ENCODE measurements around the gene BCS1L. TPM values are rescaled to one million over a fixed set of nuclear protein-coding genes. Genes with fewer than 3 reads are reported as not detected.

The BCS1L gene
- total and polyA plus RNA-seq, 8 donors = 2.3 to 77.3 (median 19.5) TPM

- Histone ChIP-seq H3K27me3 (no peaks in the 10 kb centered on the region), H3K4me3 (no peak overlapping the region), H3K36me3 (peaks cover 83 to 99% (median 98%) of the 10 kb centered on the region in 4 donors), H3K9me3 (no peaks in the 10 kb centered on the region), H3K4me1 (no peaks in the 10 kb centered on the region), H3K27ac (no peak overlapping the region)
- intact Hi-C loops (cut with DNase I; ENCODE audit: low total_unique reads) = no loop called here
- TF ChIP-seq POLR2AphosphoS5 (IDR thresholded peaks at IDR 0.05) = no peak
- TF ChIP-seq CTCF (IDR thresholded peaks at IDR 0.05) = no peak
- TF ChIP-seq EP300 (IDR thresholded peaks at IDR 0.05) = no peak
- TF ChIP-seq POLR2A (IDR thresholded peaks at IDR 0.05) = no peak
- WGBS, 5 donors = 89 to 95% (median 92%) methylated on average over 15 to 17 of the region's 17 CpGs
- DNase-seq = no peak
Observed at GRCh38 chr2:218642786-218643185, 16.7 kb upstream of the BCS1L start.

GRCh38 chr2:218643751-218644310 lies 15.7 kb upstream of the BCS1L start:
- H3K4me3 ChIP-seq = no peak overlapping the region
- DNase-seq = no peak
- peaks cover 83 to 99% (median 98%) of the 10 kb centered on the region in 4 donors for H3K36me3 ChIP-seq
- H3K27me3 ChIP-seq = no peaks in the 10 kb centered on the region
- intact Hi-C loops (cut with DNase I; ENCODE audit: low total_unique reads) = no loop called here
- no peaks in the 10 kb centered on the region for H3K4me1 ChIP-seq
- no peaks in the 10 kb centered on the region for H3K9me3 ChIP-seq
- TF ChIP-seq POLR2A (IDR thresholded peaks at IDR 0.05) = no peak
- TF ChIP-seq CTCF (IDR thresholded peaks at IDR 0.05) = no peak
- no peak for TF ChIP-seq POLR2AphosphoS5 (IDR thresholded peaks at IDR 0.05)
- no peak for TF ChIP-seq EP300 (IDR thresholded peaks at IDR 0.05)
- whole genome bisulfite sequencing, 5 donors = 91 to 97% (median 94%) methylated on average over 10 of the region's 10 CpGs
- H3K27ac ChIP-seq = no peak overlapping the region

GRCh38 chr2:218644721-218645120 lies 14.8 kb upstream of the BCS1L start:
- Histone ChIP-seq H3K9me3 (no peaks in the 10 kb centered on the region), H3K27me3 (no peaks in the 10 kb centered on the region), H3K27ac (no peak overlapping the region), H3K36me3 (peaks cover 83 to 99% (median 98%) of the 10 kb centered on the region in 4 donors), H3K4me3 (no peak overlapping the region), H3K4me1 (no peaks in the 10 kb centered on the region)
- peak in 1 of 2 donors; percentile 31 for DNase-seq
- WGBS, 5 donors = 80 to 86% (median 82%) methylated on average over 8 to 11 of the region's 11 CpGs
- intact Hi-C loops (cut with DNase I; ENCODE audit: low total_unique reads) = no loop called here
- TF ChIP-seq POLR2A (IDR thresholded peaks at IDR 0.05) = no peak
- TF ChIP-seq EP300 (IDR thresholded peaks at IDR 0.05) = no peak
- no peak for TF ChIP-seq POLR2AphosphoS5 (IDR thresholded peaks at IDR 0.05)
- TF ChIP-seq CTCF (IDR thresholded peaks at IDR 0.05) = no peak

- intact Hi-C loops (cut with DNase I; ENCODE audit: low total_unique reads) = no loop called here
- H3K4me1 ChIP-seq = no peaks in the 10 kb centered on the region
- H3K4me3 ChIP-seq = no peak overlapping the region
- no peak overlapping the region for H3K27ac ChIP-seq
- TF ChIP-seq POLR2AphosphoS5 (IDR thresholded peaks at IDR 0.05) = no peak
- TF ChIP-seq CTCF (IDR thresholded peaks at IDR 0.05) = no peak
- no peak for TF ChIP-seq POLR2A (IDR thresholded peaks at IDR 0.05)
- peaks cover 83 to 99% (median 98%) of the 10 kb centered on the region in 4 donors for H3K36me3 ChIP-seq
- H3K9me3 ChIP-seq = no peaks in the 10 kb centered on the region
- H3K27me3 ChIP-seq = no peaks in the 10 kb centered on the region
- DNase-seq = peak in 1 of 2 donors; percentile 41
- WGBS, 5 donors = 71 to 90% (median 86%) methylated on average over 1 of the region's 1 CpG
Observed at GRCh38 chr2:218645126-218645525, 14.4 kb upstream of the BCS1L start.

All from stomach (tissue), 9 donors.